AG04449 (cell line): ENCODE results near the gene TRIP13.

ENCODE experiments used
- CTCF ChIA-PET: fragments of 350-600 bp; formaldehyde crosslinking; extraction: SDS; loops from one replicate; lab custom pipeline; 2021; ENCODE audit warnings: antibody characterized with exemption; lab: Yijun Ruan, JAX
- POLR2A ChIA-PET: fragments of 400-600, 350-600 bp; formaldehyde crosslinking; extraction: SDS; loops from one replicate; lab custom pipeline; 2020; ENCODE audit warnings: antibody characterized with exemption, inconsistent platforms; lab: Yijun Ruan, JAX
- DNase-seq: peaks from one replicate; pipeline ENCODE4 v3.0.0-alpha.2; 2010; ENCODE audit warnings: low read depth, low spot score
- H3K4me3 ChIP-seq: 2 replicates; pipeline ENCODE4 v1.5.1; 2011; ENCODE audit warnings: low read depth, mild to moderate bottlenecking, control low read depth, low read length
- CTCF ChIP-seq: IDR thresholded peaks from one replicate; pipeline ENCODE4 v1.5.1; 2011; ENCODE audit warnings: mild to moderate bottlenecking, moderate library complexity, low read length, control low read depth, inconsistent platforms; ENCODE audit not compliant: insufficient read depth; ENCODE audit errors: missing control alignments

The TRIP13 gene

GRCh38 chr5:958701-959571, 66.3 kb downstream of the TRIP13 start:
- TF ChIP-seq CTCF: no peak
- DNase-seq: no peak
- ChIA-PET POLR2A (no interaction called here), CTCF (no interaction called here)
- no peak overlapping the region for H3K4me3 ChIP-seq

GRCh38 chr5:959581-960531, 67.2 kb downstream of the TRIP13 start:
- POLR2A ChIA-PET: no interaction called here
- TF ChIP-seq CTCF: no peak
- CTCF ChIA-PET: no interaction called here
- no peak for DNase-seq
- H3K4me3 ChIP-seq: no peak overlapping the region

DNA sequence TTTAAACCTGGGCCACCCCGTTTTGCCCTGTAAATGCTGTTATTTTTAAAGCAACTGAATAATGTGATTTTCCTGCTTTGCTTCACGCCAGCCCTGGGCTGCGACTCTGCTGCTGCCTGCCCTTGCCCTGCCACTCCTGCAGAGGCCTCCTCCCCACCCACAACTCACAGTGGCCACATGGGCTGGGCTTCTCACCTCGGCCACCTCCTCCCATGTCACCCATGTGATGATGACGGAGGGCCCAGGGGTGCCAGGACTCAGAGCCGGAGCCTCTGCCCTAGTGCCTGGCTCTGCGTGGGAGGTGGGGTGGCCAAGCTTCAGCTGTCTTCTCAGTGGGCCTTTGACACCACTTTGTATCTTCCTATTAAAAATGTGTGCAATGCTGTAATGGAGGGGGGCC, 67.9 kb downstream of the TRIP13 start:
- CTCF ChIA-PET: no interaction called here
- no peak for TF ChIP-seq CTCF
- H3K4me3 ChIP-seq: no peak overlapping the region
- DNase-seq: no peak
- POLR2A ChIA-PET: no interaction called here

- DNase-seq: no peak
- no peak overlapping the region for H3K4me3 ChIP-seq
- ChIA-PET POLR2A (no interaction called here), CTCF (no interaction called here)
- TF ChIP-seq CTCF: no peak
Observed at GRCh38 chr5:961002-961710, 68.5 kb downstream of the TRIP13 start.

DNA sequence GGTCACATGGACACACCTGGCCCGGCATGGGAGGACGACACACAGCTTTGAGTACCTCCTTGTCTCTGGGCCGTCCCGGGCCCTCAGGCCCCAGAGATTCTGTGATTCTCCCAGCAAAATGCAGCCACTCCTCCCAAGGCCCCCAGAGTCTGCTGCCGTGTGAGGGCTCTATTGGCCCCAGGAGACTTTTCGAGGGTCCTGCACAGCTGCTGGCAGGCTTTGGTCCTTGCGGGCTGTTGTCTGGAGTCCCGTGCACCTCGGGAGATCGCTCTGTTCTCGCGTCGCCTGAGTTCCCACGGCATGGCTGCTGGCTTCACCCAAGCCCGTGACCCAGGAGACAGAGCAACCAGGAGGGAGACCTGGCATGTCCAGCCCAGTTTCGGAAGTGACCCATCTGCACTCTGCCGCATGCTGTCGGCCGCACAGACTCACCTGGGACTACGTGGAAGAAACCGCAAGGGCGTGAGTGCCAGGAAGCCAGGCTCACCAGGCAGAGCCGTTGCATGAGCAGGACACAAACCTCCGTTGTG, 69.1 kb downstream of the TRIP13 start:
- no peak for DNase-seq
- no peak for TF ChIP-seq CTCF
- H3K4me3 ChIP-seq: no peak overlapping the region
- ChIA-PET CTCF (no interaction called here), POLR2A (no interaction called here)
